NCI-H345 (cell line): ENCODE data around the gene HAAO.

Source experiments
- DNase-seq: peaks from one replicate; lab custom pipeline; 2025; lab: John Stamatoyannopoulos, UW

HAAO gene

DNA sequence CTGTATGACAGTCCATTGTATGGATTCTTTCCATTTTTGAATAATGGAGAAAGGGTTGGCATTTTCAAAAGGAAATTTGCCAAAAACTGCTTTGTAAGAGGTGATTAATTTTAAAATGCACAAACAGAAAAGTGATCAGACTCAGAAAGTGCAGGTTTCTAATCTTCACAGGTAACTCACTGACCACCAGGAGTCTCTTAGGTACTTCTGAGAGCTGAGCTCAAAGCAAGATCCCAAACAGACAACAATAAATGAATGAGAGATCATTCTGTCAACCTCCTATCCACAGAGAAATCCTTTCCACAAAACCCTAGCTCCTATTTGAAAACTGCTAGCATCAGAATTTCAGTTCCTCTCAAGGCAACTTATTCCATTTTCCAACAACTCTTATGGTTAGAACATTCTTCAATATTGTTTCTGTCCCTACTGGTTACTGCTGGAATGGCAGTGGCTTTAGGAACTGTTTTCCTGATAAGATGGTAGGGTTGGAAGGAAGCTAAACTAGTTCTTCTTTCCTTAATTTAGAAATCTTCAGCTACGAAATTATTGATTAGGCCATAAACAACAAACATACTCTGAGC lies 20.6 kb upstream of the HAAO start:
- DNase-seq, result peak; percentile 29

DNA sequence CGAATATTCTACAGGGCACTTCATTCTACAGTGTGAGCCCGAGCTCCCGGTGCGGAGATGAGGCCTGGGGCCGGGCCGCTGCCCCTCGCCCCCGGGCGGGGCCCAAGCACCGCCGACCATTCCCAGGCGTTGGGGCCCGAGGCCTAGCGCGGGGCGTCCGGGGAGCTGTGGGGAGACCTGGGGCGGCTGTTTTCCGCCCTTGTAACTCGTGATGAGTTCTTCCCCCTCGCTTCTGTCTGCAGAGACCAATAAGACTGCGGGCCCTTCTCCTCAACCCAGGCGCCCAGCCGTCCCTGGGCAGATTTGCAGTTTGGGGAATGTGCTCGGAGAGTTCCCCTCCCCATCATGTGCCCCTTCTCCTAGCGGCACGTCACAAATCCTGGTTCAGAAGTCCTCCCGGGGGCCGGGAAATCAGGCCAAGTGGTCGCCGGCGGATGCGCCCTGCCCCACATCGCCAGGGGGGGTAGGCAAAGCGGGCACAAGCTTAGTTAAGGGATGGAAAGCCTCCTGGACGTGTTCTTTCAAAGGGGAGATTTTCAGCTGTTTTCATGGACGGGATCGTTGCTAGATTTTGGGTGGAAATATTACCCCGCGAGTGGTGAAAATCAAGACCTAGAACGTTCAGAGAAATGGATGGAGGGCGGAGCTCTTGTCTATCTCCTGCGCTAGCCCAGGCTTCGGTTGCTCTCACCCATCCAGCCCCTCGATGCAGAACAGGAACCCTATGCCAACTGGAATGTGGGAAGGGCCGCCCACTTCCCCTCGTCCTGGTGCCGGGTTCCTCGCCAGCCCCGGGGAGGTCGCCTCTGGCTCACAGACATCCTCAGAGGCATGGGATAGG lies 18.8 kb upstream of the HAAO start:
- DNase-seq, result peak; percentile 79

DNA sequence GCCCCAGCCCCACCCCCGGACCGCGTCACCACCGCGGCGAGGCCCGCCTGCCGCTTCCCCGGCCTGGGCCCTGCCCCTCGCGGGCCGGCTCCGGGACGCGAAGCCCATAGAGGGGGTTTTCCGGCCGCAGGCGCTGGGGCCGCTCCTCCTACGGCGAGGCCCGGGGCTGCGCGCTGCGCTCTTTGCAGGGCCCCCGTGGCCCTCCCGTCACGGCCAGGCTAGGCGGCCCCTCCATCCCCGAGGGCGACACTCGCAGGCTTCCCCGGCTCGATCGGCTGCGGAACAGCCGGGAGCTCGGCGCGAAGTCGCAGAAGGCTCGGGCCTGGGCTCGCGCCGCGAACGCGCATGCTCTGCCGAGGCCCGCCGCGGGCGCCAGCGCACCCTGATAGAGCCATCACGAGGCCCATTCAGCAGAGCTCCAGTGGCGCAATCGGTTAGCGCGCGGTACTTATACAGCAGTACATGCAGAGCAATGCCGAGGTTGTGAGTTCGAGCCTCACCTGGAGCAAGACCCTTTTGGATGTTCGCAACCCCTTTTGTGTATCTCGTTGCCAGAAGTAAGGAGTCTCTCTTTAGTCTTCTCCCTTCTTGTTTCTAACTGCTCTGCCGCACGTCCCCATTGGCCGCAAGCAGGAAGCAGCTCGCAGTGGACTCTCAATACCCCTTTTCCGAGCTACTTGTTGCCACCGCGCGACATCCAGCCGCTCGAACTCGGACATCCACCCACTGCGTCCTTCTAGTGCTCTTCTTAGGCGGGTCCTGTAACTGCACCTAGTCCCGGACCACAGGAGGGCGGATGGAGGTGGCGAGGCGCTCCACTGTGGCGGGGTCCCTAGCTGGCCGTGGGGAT lies 18.0 kb upstream of the HAAO start:
- DNase-seq, result peak; percentile 91

DNA sequence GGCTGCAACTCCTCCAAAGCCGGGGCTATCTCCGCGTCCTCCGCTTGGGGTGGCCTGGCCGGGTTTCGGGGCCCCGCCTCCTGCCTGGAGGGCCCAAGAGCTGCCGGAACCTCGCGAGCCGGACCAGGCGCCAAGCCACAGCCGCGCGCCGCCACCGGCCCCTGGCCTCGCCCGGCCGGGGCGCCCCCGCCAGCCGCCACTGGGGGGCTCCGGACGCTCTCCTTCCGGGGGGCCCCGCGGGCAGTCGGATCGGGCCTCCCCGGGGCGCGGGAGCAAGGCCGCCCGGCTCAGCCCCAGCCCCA lies 17.4 kb upstream of the HAAO start:
- peak; percentile 77 for DNase-seq

DNA sequence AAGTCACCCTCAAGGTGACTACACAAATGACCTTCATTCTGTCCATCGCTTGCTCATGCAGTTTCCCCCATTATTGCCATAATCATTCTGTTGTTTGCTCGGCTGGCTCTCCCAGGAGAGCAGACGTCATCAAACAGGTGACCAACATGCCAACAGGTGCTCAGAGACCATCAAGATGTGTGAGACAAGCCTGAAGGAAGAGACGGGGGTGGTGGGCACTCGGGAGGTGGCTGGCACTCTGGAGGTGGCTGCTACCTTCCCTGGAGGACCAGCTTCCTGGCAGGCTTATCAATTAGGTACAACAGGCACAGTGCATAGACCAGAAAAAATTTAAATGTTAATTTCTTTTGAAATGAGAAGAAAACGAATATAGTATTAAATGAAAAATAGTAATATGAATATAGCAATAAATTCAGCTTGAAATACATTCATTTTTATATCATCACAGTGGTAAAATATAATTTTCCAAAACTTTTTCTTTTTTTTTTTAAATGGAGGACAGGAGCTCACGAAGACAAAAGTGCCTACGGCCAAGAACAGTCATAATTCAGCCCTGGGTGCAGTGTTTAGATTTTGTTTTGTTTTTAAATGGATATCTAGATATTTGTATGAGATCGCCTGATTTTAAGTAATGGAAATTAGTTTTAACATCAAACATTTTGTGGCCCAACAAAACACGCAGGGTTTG lies 16.9 kb upstream of the HAAO start:
- no peak for DNase-seq

DNA sequence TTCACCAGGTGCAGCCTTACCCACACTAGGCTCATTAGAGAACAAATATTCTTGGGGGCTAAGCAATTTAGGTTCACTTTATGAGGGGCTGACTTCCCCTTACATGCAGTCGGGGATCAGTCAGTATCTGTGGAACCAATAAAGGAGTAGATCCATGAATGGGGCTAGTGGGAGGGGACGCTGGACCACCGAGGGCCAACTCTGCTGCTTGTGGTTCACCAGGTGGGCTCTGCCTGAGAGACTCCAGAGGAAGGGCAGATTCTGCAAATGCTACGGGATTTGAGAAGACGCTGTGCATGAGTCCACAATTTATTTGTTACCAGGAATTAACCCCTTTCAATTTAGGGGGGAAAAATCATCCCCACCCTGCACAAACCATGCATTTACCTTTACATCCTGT lies 15.9 kb upstream of the HAAO start:
- DNase-seq, result no peak

DNA sequence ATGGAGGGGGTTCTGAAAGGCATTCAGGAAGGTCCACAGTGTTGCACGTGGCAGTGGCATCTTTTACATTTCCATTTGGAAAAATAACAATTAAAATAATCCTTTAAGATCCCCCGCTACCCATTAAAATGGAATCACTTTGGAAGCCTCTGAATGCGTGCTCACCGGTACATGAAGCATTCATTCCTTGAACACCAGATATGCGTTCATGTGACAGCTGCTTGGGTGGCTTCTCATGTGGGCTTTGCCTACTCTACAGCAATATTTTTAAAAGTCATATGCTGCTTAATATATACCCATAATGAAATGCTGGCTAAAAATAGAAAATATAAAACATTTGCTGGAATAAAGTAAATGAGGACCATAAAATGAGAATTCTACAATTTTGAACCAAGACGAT lies 14.4 kb upstream of the HAAO start:
- no peak for DNase-seq

DNA sequence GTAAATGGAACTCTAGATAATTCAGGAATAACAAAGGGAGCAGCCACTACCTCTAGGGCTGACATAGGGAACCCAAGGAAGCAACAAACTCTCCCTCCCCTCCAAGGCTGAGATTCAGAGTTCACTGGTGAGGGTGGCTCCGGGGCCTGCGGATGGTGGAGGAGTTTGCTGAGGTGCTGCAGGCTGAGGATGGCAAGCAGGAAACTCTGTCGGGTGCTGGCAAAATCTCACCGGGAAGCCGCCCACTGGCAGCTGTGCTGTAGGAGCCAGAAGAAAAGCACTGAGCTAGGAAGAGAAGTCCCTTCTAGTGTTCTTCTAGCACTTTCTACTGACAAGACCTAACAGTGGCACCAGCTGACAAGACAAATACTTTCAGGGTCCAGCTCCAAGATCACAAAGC lies 12.5 kb upstream of the HAAO start:
- no peak for DNase-seq

DNA sequence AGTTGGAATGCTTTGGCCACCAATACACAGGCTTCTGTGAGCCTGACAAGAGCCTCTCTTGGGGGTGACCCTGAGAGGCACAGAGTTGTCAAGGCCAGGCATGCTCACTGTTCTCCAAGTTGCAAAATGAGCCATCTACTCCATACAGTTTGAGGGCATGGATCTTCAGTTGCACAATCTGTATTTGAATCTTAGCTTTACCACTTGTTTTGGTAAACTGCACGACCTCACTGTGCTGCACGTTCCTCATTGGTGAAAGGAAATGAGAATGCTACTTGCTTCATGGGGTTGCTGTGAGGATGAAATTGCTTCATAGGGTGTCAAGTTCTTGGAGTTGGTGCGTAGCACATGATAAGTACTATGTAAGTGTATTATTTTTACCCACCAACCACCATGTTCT lies 12.0 kb upstream of the HAAO start:
- DNase-seq, result no peak

DNA sequence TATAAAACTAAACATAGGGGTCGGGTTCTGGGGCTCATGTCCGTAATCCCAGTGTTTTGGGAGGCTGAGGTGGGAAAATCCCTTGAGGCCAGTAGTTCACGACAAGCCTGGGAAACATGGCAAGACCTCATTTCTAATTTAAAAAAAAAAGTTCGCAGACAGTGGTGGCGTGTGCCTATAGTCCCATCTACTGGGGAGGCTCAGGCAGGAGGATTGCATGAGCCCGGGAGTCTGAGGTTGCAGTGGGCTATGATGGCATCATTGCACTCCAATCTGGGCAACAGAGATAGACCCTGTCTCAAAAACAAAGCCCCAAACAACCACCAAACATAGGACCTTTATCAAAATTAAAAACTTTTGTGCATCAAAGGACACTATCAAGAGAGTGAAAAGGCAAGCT lies 9.8 kb upstream of the HAAO start:
- no peak for DNase-seq

DNA sequence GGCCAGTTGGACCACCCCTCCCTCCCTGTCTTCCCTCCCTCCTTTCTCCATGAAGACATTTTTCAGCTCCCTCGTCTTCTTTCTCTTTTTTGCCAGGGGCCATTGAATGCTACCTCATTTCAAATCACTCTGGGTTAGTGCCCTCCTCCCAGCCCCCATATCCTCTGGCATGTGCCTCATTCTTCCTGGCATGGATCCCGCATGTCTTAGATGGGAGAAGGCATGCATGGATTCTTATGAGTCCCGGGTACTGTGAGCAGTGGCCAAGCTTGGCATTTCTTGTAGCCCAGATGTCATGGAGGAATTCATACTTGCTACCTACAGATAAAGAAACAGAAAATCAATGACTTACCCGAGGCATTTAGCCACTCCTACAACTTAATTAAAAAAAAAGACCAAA lies 9.0 kb upstream of the HAAO start:
- no peak for DNase-seq

DNA sequence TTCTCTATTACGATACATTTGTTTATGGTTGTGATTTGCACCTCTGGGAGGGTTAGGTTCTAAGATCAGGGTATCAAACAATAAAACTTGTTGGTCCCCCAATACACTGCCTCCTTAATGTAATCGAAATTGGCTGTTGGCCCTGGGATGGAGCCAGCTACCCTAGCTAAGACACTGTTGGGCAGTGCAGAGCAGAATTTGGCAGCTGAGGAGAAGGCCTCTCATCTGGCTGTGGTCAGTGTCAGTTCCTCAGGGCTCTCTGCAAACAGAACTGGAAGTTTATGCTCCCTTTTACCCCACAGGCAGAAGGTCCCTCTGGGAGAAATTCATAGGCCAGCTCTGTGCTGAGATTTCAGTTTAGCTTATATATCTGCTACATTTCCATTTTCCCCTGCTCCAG lies 8.6 kb upstream of the HAAO start:
- DNase-seq, result no peak

DNA sequence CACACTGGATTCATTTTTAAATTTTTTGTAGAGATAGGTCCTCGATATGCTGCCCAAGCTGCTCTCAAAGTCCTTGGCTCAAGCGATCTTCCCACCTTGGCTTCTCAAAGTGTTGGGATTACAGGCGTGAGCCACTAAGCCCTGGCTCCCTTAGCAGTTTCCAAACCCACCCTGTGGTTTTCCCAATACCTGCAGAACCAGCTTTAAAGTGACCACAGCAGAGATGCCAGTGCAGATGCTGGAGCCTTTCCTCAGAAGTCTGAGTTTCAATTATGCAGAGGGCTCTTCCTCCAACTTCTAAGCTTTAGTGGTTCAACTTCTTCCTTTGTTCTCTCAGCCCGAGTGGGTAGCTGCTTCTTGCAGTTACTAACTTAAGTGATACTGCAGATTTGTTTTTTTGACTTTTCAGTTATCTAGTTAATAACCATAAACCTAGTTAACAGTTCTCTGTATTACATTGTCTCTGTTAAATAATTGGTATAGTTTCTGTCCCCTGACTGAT lies 8.1 kb upstream of the HAAO start:
- no peak for DNase-seq

DNA sequence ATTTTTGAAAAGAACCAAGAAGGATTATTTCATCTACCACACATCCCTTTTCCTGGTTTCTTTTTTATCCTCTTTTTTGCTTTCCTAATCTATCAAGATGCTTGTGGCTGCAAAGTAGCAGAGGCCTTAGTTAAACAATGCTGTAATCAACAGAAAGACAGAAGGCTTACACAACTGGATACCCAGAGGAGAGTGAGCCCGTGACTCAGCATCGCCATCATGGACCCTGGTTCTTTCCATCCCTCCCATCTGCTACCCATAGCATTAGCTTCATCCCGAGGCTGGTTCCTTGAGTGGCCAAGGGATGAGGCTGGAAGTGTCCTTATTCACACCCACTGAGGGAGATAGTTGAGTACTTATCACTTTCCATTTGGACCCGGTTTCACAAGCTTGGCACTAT lies 7.5 kb upstream of the HAAO start:
- no peak for DNase-seq

DNA sequence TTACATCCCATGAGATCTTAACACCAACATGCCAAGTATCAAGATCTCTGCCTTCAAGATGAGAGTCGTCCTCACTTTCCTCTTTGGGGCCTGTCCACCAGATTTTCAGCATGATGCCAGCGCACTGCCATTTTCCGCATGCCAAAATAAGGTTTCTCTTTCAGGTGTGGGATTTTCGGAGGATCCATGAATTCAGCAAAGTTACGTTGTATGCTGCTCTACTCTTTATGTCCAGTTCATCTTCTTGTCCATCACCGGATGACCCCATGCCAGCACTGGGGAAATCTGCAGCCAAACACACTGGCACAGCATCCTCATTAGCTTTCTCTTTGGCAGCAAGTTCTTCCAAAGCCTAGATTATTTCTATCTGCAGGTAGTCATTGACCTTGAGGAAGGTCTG lies 4.9 kb upstream of the HAAO start:
- DNase-seq, result no peak

DNA sequence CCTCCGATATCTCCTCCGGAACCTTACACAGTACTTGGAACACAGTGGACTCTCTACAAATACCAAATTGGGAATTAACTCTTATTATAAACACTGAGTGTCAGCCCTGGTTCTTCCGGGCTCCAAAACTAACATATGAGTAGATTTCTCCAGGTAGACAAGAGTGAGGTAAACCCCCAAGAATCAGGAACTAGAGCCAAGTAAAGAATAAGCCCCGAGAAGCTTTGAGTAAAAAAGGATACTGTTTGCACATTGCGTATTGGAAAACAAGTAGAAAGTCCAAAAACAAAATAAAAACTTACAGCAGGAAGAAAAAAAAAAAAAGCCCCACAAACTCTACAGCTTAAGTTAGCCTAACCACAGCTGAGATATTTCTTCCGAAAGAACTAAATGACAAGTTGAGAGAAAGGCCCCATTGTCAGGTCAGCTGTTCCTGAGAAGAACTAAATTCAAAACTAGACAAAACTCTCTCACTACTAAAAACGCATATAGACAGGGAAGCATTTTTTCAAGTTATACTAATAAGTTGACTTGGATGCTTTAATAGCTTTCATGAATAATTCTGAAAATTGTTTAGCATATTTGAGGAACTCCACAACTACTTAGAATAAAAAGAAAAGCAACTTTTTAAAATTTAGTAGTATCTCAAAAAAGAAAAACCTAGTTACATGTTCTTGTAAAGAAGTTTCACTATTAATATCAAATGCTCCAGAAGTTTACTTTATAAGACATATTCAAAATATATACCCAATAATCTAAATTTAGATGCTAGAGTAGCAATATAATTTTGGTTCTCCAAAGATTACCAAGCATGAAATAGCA lies 4.3 kb upstream of the HAAO start:
- no peak for DNase-seq

DNA sequence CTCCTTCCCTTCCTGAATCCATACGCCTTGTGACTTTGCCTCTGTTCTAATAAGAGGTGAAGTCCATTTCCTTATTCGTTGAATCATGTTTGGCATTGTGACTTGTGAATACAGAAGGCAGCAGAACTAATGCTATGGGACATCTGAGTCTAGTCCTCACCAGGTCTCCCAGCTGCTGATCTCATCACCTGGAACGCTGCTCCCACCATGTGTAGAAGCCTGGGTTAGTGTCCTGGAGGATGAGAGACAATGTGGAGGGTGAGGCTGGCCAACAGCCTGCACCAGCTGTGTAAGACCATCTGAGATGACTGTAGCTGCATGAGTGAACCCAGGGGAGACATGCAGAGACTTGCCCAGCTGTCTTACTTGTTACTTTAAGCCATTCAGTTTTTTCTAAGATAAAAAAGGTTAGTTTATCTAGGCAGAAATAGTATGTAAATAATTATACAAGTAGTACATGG lies 3.5 kb upstream of the HAAO start:
- no peak for DNase-seq

DNA sequence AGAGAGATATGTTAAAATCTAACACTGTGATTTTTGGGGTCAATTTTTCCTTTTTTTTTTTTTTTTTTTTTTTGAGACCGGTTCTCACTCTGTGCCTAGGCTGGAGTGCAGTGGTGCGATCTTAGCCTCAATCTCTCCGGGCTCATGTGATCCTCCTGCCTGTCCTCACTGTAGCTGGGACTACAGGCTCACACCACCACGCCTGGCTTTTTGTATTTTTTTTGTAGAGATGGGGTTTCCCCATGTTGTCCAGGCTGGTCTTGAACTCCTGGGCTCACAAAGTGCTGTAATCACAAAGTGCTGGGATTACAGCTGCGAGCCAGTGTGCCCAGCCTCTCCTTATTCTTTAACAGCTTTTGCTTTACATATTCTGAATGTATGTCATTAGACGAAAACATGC lies 2.9 kb upstream of the HAAO start:
- no peak for DNase-seq

DNA sequence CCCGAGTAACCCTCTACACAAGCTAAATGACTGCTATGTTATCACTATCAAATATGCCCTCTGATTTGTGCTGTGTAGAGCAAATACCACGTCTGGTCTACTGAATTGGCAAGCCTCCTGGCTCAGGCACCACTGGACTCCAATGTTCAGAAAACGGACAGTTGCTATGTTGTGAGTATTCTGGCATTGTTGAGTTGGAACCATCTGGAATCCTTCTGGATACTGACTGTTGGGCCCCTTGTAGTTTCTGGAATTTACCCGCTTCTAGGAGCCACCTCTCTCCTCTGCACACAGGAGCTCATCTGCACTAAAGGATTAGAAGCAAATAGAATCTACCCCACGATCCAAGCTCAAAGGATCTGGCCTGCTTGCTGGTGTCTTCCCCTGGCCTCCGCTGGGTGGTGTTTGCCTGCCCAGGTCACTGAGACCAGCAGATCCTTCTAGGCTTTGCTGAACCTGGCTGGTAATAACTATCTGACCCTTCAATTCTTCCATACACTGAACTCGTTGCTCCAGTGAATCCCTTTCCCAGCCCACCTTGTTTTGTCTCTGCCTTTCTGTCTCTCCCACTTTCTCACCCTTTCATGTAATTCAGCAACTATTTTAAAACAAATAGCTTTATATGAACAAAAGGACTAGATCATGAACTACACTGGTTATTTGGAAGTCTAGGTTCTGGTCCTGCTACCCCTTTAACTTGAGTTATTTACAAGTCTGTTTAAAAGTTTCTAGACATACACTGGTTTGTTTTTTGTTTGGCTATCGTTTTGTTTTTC lies 2.1 kb upstream of the HAAO start:
- no peak for DNase-seq
